ENCODE measurements around the gene CDC7. TPM values are rescaled to one million over a fixed set of nuclear protein-coding genes. Genes with fewer than 3 reads are reported as not detected.

CDC7 gene
- total RNA-seq, 1 experiment from 2014 or later: 41.6 TPM

DNA sequence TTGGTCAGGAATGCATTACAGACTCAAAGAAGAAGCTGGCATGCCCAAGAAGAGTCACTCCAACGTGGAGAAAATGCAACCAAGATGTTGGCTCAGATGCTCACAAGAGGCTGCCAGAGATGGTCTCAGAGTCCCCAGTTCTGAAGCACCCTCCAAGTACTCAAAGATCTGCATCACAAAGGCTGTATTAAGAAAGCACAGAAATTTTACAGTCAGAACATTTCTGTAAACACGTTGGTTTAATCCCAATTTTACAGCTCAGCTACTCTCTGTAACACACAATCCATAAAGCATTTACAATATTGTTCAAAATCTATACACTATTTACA lies 69.4 kb downstream of the CDC7 start:
- Histone ChIP-seq H2BK20ac (ENCODE audit: low read depth, low read length, poor library complexity, severe bottlenecking) (no peak overlapping the region), H3K79me1 (ENCODE audit: insufficient read depth, low read depth, low read length, poor library complexity, severe bottlenecking) (no peaks in the 10 kb centered on the region), H2BK5ac (ENCODE audit: insufficient read length, low read length) (no peak overlapping the region), H3K27ac (ENCODE audit: insufficient read length, low read depth, low read length) (no peak overlapping the region), H3K4me1 (ENCODE audit: insufficient read depth, low read length) (no peaks in the 10 kb centered on the region), H3K79me2 (ENCODE audit: insufficient read depth, low read length) (no peaks in the 10 kb centered on the region), H2BK120ac (ENCODE audit: low read depth, low read length, poor library complexity, severe bottlenecking) (no peak overlapping the region), H3K27me3 (ENCODE audit: insufficient read depth, low read length) (no peaks in the 10 kb centered on the region), H4K91ac (ENCODE audit: insufficient read length, low read depth, low read length) (no peak overlapping the region), H3K23me2 (ENCODE audit: insufficient read length, low read depth, low read length, poor library complexity, severe bottlenecking) (no peaks in the 10 kb centered on the region), H4K8ac (replicated peaks; ENCODE audit: insufficient read length, low read depth, low read length) (no peak overlapping the region), H3K56ac (ENCODE audit: insufficient read length, low read depth, low read length) (no peak overlapping the region), H4K20me1 (ENCODE audit: control insufficient read depth, insufficient read depth, insufficient read length) (no peaks in the 10 kb centered on the region), H3K4ac (ENCODE audit: low read depth, low read length) (no peak overlapping the region), H3K4me2 (ENCODE audit: insufficient read depth, insufficient read length, low read length) (no peak overlapping the region), H4K5ac (ENCODE audit: insufficient read length, low read depth, low read length) (no peak overlapping the region), H2AFZ (ENCODE audit: low read length) (no peak overlapping the region), H3K18ac (ENCODE audit: insufficient read length, low read depth, low read length) (no peak overlapping the region), H3T11ph (ENCODE audit: low read length) (no peak overlapping the region), H3K9ac (ENCODE audit: extremely low read depth, insufficient read length, low read length) (no peak overlapping the region), H3K9me3 (ENCODE audit: control insufficient read depth, low read depth, low read length) (no peaks in the 10 kb centered on the region), H2BK12ac (ENCODE audit: insufficient read length, low read depth, low read length) (no peak overlapping the region), H2BK15ac (ENCODE audit: low read depth, low read length) (no peak overlapping the region), H3K23ac (ENCODE audit: insufficient read length, low read depth, low read length) (no peak overlapping the region), H2AK5ac (ENCODE audit: insufficient read length, low read length) (no peak overlapping the region), H3K14ac (ENCODE audit: insufficient read depth, low read length) (no peak overlapping the region)
- no peak for DNase-seq
- TF ChIP-seq, protein P1, sequence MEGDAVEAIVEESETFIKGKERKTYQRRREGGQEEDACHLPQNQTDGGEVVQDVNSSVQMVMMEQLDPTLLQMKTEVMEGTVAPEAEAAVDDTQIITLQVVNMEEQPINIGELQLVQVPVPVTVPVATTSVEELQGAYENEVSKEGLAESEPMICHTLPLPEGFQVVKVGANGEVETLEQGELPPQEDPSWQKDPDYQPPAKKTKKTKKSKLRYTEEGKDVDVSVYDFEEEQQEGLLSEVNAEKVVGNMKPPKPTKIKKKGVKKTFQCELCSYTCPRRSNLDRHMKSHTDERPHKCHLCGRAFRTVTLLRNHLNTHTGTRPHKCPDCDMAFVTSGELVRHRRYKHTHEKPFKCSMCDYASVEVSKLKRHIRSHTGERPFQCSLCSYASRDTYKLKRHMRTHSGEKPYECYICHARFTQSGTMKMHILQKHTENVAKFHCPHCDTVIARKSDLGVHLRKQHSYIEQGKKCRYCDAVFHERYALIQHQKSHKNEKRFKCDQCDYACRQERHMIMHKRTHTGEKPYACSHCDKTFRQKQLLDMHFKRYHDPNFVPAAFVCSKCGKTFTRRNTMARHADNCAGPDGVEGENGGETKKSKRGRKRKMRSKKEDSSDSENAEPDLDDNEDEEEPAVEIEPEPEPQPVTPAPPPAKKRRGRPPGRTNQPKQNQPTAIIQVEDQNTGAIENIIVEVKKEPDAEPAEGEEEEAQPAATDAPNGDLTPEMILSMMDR (conservative IDR thresholded peaks at IDR 0.05): no peak
- H3K27ac Mint-ChIP-seq: no peak overlapping the region
- no peaks in the 10 kb centered on the region for H3K9me3 Mint-ChIP-seq
- H3K27me3 Mint-ChIP-seq (ENCODE audit: low read depth): peaks cover 3% of the 10 kb centered on the region
- H3K4me1 Mint-ChIP-seq: peaks cover 6 to 10% of the 10 kb centered on the region in 2 experiments
- H3K4me3 Mint-ChIP-seq: no peak overlapping the region
- no CpG with 5 or more reads among the region's 2 CpGs for WGBS (ENCODE audit: extremely low coverage, insufficient read length, low lambda C conversion rate)
- no peaks in the 10 kb centered on the region for H3K36me3 Mint-ChIP-seq (ENCODE audit: insufficient read depth in 1 of 3, low read depth in 3 of 3)
